Activated CD4-positive, alpha-beta memory T cell treated with anti-CD3 and anti-CD28 coated beads for 36 hours (primary cell): ENCODE data around the gene EPHB1. TPM values are rescaled to one million over a fixed set of nuclear protein-coding genes. Genes with fewer than 3 reads are reported as not detected.

ENCODE experiments used
- CTCF ChIA-PET: fragments of 350-600 bp; sonication (Branson Sonifier 250); formaldehyde crosslinking; loops from one replicate; lab custom pipeline; 2021; ENCODE audit warnings: antibody characterized with exemption, inconsistent platforms; lab: Charles Lee
- POLR2A ChIA-PET: fragments of 350-600 bp; sonication (Branson Sonifier 250); formaldehyde crosslinking; loops from one replicate; lab custom pipeline; 2021; ENCODE audit warnings: antibody characterized with exemption; lab: Charles Lee
- DNase-seq: peaks from one replicate; pipeline ENCODE4 v3.0.0-alpha.2; 2020
- H3K27ac Mint-ChIP-seq: one replicate; pipeline ENCODE4 v1.8.0; 2021; ENCODE audit warnings: mixed read lengths
- H3K27me3 Mint-ChIP-seq: one replicate; pipeline ENCODE4 v1.8.0; 2021; ENCODE audit warnings: mixed read lengths
- H3K36me3 Mint-ChIP-seq: one replicate; pipeline ENCODE4 v1.8.0; 2021; ENCODE audit warnings: mixed read lengths
- H3K4me1 Mint-ChIP-seq: one replicate; pipeline ENCODE4 v1.8.0; 2021; ENCODE audit warnings: low read depth, mixed read lengths
- H3K4me3 Mint-ChIP-seq: one replicate; pipeline ENCODE4 v1.8.0; 2021; ENCODE audit warnings: mild to moderate bottlenecking, mixed read lengths
- H3K9me3 Mint-ChIP-seq: one replicate; pipeline ENCODE4 v1.8.0; 2021; ENCODE audit warnings: mixed read lengths
- intact Hi-C: fragments of 100-400 bp; cut with micrococcal nuclease; formaldehyde crosslinking; loops from one replicate; pipeline ENCODE4 v1.15.1; 2023
- total RNA-seq, 2 experiments: library from RNA; stranded (reverse); gene quantifications; one replicate each; pipeline ENCODE4 v1.2.3, GENCODE V29; 2021

EPHB1 gene
- total RNA-seq, 2 experiments from 2014 or later: 1.3 TPM

GRCh38 chr3:135267487-135267886 lies 472.4 kb downstream of the EPHB1 start:
- Mint-ChIP-seq H3K27ac (no peak overlapping the region), H3K9me3 (no peaks in the 10 kb centered on the region), H3K27me3 (no peaks in the 10 kb centered on the region), H3K36me3 (no peaks in the 10 kb centered on the region), H3K4me1 (no peaks in the 10 kb centered on the region), H3K4me3 (no peak overlapping the region)
- ChIA-PET POLR2A (no interaction called here), CTCF (no interaction called here)
- intact Hi-C loops: no loop called here
- DNase-seq: no peak

GRCh38 chr3:135268941-135269532 lies 474.0 kb downstream of the EPHB1 start:
- POLR2A ChIA-PET: no interaction called here
- H3K27ac Mint-ChIP-seq: no peak overlapping the region
- no peak for DNase-seq
- intact Hi-C loops: no loop called here
- no peaks in the 10 kb centered on the region for H3K36me3 Mint-ChIP-seq
- H3K4me3 Mint-ChIP-seq: no peak overlapping the region
- no peaks in the 10 kb centered on the region for H3K9me3 Mint-ChIP-seq
- no peaks in the 10 kb centered on the region for H3K27me3 Mint-ChIP-seq
- CTCF ChIA-PET: no interaction called here
- H3K4me1 Mint-ChIP-seq: no peaks in the 10 kb centered on the region

- CTCF ChIA-PET: no interaction called here
- POLR2A ChIA-PET: no interaction called here
- Mint-ChIP-seq H3K9me3 (no peaks in the 10 kb centered on the region), H3K36me3 (no peaks in the 10 kb centered on the region), H3K4me1 (no peaks in the 10 kb centered on the region), H3K27ac (no peak overlapping the region), H3K27me3 (no peaks in the 10 kb centered on the region), H3K4me3 (no peak overlapping the region)
- no peak for DNase-seq
- intact Hi-C loops: no loop called here
These were observed 476.3 kb downstream of the EPHB1 start for GRCh38 chr3:135271177-135272025.

GRCh38 chr3:135272026-135272669 lies 477.1 kb downstream of the EPHB1 start:
- ChIA-PET CTCF (no interaction called here), POLR2A (no interaction called here)
- intact Hi-C loops: no loop called here
- no peak overlapping the region for H3K27ac Mint-ChIP-seq
- no peaks in the 10 kb centered on the region for H3K9me3 Mint-ChIP-seq
- no peaks in the 10 kb centered on the region for H3K4me1 Mint-ChIP-seq
- no peak overlapping the region for H3K4me3 Mint-ChIP-seq
- no peak for DNase-seq
- no peaks in the 10 kb centered on the region for H3K36me3 Mint-ChIP-seq
- H3K27me3 Mint-ChIP-seq: no peaks in the 10 kb centered on the region

- Mint-ChIP-seq H3K27me3 (no peaks in the 10 kb centered on the region), H3K36me3 (no peaks in the 10 kb centered on the region), H3K4me1 (no peaks in the 10 kb centered on the region), H3K27ac (no peak overlapping the region), H3K4me3 (no peak overlapping the region), H3K9me3 (peaks cover 9% of the 10 kb centered on the region)
- POLR2A ChIA-PET: no interaction called here
- intact Hi-C loops: no loop called here
- DNase-seq: no peak
- CTCF ChIA-PET: no interaction called here
These were observed 497.1 kb downstream of the EPHB1 start for GRCh38 chr3:135292162-135292561.

GRCh38 chr3:135301670-135302069 lies 506.6 kb downstream of the EPHB1 start:
- Mint-ChIP-seq H3K27ac (no peak overlapping the region), H3K4me3 (no peak overlapping the region), H3K27me3 (no peaks in the 10 kb centered on the region), H3K4me1 (no peaks in the 10 kb centered on the region), H3K9me3 (peaks cover 2% of the 10 kb centered on the region), H3K36me3 (no peaks in the 10 kb centered on the region)
- DNase-seq: no peak
- intact Hi-C loops: no loop called here
- ChIA-PET POLR2A (no interaction called here), CTCF (no interaction called here)

GRCh38 chr3:135304378-135304777 lies 509.3 kb downstream of the EPHB1 start:
- H3K36me3 Mint-ChIP-seq: no peaks in the 10 kb centered on the region
- no peak overlapping the region for H3K27ac Mint-ChIP-seq
- ChIA-PET CTCF (no interaction called here), POLR2A (no interaction called here)
- DNase-seq: no peak
- no peaks in the 10 kb centered on the region for H3K27me3 Mint-ChIP-seq
- intact Hi-C loops: no loop called here
- H3K4me3 Mint-ChIP-seq: no peak overlapping the region
- no peaks in the 10 kb centered on the region for H3K4me1 Mint-ChIP-seq
- H3K9me3 Mint-ChIP-seq: peaks cover 2% of the 10 kb centered on the region

Other genes starting within 250 kb of the EPHB1 start
- not detected for gene KY, start 144.2 kb upstream of the EPHB1 start, total RNA-seq